GM12865 (cell line): Measurements from ENCODE around the gene GINS3.
A peak's percentile ranks its signal among the peaks of the same experiment; 100 is the strongest.

ENCODE experiments used
- DNase-seq: peaks from one replicate; pipeline ENCODE4 v3.0.0; 2010; ENCODE audit warnings: low read depth
- H3K4me3 ChIP-seq: 2 replicates; pipeline ENCODE4 v1.5.1; 2011; ENCODE audit warnings: mild to moderate bottlenecking, low read depth, low read length, control low read depth
- TF ChIP-seq, protein P1 (sequence below): IDR thresholded peaks from 2 replicates; pipeline ENCODE4 v1.5.1; 2011; ENCODE audit warnings: low read length, control low read depth, low read depth, inconsistent platforms; ENCODE audit not compliant: insufficient read depth; ENCODE audit errors: missing control alignments

GINS3 gene

GRCh38 chr16:58392215-58393137 lies at the start of gene GINS3:
Gene GINS3, plus strand, starts transcription at chr16:58392471. Its CDS starts 131 bp downstream, at chr16:58392602.
- TF ChIP-seq, protein P1, sequence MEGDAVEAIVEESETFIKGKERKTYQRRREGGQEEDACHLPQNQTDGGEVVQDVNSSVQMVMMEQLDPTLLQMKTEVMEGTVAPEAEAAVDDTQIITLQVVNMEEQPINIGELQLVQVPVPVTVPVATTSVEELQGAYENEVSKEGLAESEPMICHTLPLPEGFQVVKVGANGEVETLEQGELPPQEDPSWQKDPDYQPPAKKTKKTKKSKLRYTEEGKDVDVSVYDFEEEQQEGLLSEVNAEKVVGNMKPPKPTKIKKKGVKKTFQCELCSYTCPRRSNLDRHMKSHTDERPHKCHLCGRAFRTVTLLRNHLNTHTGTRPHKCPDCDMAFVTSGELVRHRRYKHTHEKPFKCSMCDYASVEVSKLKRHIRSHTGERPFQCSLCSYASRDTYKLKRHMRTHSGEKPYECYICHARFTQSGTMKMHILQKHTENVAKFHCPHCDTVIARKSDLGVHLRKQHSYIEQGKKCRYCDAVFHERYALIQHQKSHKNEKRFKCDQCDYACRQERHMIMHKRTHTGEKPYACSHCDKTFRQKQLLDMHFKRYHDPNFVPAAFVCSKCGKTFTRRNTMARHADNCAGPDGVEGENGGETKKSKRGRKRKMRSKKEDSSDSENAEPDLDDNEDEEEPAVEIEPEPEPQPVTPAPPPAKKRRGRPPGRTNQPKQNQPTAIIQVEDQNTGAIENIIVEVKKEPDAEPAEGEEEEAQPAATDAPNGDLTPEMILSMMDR: no peak
- peak within 1 kb of the TSS; percentile 81 for H3K4me3 ChIP-seq
- peak; percentile 95 for DNase-seq

DNA sequence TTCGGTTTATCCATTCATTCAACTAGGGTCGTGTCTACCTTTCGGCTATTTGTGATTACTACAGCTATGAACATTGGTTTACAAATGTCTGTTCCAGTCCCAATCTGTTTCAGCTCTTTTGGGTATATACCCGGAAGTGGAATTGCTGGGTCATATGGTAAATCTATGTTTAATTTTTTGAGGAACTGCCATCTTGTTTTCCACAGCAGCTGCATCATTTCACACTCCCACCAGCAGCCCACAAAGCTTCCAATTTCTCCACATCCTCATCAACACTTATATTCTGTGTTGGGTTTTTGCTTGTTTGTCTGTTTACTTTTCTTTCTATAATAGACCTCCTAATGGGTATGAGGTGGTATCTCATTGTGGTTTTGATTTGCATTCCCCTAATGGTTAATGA lies 48.7 kb upstream of the GINS3 start:
- no peak for DNase-seq
- TF ChIP-seq, protein P1: no peak
- no peak overlapping the region for H3K4me3 ChIP-seq

DNA sequence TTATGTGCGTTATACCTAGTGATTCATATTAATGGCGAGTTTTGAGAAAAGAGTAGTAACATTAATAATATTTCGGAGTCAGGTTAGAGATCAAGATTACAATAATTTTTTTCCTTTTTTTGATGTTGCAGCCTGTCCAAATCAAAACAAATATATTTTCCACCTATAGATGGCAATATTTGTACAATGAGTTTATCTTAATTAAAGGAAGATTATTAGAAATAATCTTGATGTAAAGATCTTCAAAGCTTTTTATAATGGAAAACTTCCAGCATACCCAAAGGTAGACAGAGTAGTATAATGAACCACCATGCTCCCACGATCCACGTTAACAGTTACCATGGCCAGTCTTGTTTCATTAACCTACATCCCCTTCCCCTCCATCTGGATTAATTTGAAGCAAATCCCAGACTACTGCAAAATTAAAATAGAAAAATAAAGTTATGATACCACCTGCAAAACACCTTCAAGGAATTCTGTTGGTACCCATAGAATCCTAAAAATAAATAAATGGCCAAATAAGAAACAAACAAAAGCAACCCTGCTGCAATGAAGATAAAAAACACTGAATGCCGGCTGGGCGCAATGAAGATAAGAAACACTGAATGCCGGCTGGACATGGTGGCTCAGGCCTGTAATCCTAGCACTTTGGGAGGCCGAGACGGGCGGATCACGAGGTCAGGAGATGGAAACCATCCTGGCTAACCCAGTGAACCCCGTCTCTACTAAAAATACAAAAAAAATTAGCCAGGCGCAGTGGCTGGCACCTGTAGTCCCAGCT lies 46.5 kb upstream of the GINS3 start:
- H3K4me3 ChIP-seq: no peak overlapping the region
- TF ChIP-seq, protein P1: peak; percentile 4
- no peak for DNase-seq

DNA sequence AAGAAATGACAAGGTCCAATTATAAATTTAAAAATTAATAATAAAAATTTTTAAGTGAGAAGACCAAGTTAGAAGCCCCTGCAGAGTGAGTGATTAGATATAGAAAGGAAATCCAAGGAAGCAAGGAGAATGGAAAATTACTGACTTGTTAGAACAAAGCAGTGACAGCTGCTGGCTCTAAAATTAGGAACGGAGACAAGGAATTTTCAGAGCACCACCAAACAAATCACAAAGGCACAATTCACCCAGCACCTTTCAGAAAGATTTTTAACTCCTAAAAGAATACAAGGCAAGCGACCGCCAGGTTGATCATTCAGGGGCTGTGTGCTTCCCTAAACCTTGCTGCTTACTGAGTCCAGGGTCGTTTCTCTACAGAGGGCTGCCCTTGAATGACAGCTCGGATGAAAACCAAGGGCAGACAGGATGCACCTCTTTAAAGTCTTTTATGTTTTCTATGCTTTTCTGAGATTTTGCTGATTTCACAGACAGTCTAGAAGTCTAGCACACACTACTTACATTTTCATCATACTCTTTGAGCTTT lies 45.4 kb upstream of the GINS3 start:
- TF ChIP-seq, protein P1: no peak
- no peak overlapping the region for H3K4me3 ChIP-seq
- no peak for DNase-seq

GRCh38 chr16:58348986-58349385 lies 43.3 kb upstream of the GINS3 start:
- TF ChIP-seq, protein P1: no peak
- no peak overlapping the region for H3K4me3 ChIP-seq
- DNase-seq: no peak

- TF ChIP-seq, protein P1: no peak
- no peak overlapping the region for H3K4me3 ChIP-seq
- no peak for DNase-seq
These were observed 39.6 kb upstream of the GINS3 start for GRCh38 chr16:58352690-58353089.
